Caki2 (cell line): ENCODE results near the gene LRP2BP. TPM values are rescaled to one million over a fixed set of nuclear protein-coding genes. Genes with fewer than 3 reads are reported as not detected.
"Not testable (repeated sequence)": the region's sequence is repeated elsewhere in the genome, so short reads cannot be mapped to it uniquely, and the experiment has no call there.

Experiments
- DNase-seq: peaks from one replicate; pipeline ENCODE4 v3.0.0-alpha.2; 2015; ENCODE audit warnings: low read depth
- in situ Hi-C: cut with HindIII; loops from 2 replicates; pipeline ENCODE4 v1.10.0; 2016; ENCODE audit warnings: low sequenced_read_pairs, low pct_unique_long_range_greater_than_20kb, mixed read lengths
- total RNA-seq: library from RNA; depleted of rRNA; stranded (reverse); fragments of >200 nt; shearing (Covaris generic); gene quantifications from 2 replicates; pipeline ENCODE4 v1.2.3, GENCODE V29; 2014; ENCODE audit warnings: low replicate concordance

LRP2BP gene
- total RNA-seq, 1 experiment from 2014 or later, result not detected

DNA sequence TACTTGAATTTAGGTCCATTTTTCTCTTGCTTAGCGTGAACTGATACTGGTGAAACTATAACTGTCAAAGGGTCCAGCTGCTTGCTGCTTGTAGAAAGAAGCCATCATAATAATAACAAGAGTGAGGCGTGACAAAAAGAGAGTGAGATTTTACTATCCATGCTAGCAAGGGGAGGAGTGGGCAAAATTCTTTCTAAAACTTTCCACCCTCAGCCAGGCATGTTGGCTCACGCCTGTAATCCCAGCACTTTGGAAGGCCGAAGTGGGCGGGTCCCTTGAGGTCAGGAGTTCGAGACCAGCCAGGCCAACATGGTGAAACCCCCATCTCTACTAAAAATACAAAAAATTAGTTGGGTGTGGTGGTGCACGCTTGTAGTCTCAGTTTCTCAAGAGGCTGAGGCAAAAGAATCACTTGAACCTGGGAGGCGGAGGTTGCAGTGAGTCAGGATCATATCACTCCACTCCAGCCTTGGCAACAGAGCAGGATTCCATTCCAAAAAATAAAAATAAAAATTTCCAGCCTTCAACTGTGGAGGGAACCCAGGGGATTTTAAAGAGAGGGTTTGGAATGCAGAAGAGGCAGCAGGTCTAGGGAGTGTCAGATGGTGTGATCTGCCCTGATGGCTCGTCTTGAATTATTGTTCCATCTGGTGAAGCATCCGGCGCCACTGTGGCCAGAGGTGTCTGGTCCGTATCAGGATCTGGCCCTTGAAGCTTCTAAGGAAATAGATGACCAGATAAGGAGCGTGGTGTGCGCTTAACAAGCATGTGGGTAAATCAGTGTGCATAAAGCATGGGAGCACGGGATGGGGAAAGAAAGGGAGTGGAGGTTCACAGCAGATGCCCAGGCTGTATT, 51.8 kb downstream of the LRP2BP start:
- in situ Hi-C loops, result no loop called here
- DNase-seq, result no peak

GRCh38 chr4:185341841-185342240, 53.9 kb downstream of the LRP2BP start:
- DNase-seq, result no peak
- in situ Hi-C loops, result no loop called here

GRCh38 chr4:185341377-185341776, 54.3 kb downstream of the LRP2BP start:
- DNase-seq, result no peak
- in situ Hi-C loops, result no loop called here

DNA sequence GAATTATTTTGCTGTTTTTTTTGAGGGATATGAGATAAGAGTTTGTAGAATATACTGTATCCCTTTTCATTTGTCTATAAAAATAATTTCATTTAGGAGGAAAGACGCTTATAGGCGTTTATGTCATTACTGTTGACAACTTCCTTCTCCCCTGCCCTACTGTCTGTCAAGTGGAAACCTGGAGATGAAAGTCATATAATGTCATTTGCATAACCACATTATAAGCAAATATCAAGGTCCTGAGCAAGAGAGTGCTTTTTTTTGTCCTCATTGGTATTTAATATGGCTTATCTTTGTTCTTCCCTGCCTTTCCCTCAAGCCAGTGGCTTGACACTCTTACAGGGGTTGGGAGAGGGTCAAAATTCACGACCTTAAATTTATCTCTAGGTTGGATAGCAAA, 55.8 kb downstream of the LRP2BP start:
- in situ Hi-C loops, result no loop called here
- no peak for DNase-seq

DNA sequence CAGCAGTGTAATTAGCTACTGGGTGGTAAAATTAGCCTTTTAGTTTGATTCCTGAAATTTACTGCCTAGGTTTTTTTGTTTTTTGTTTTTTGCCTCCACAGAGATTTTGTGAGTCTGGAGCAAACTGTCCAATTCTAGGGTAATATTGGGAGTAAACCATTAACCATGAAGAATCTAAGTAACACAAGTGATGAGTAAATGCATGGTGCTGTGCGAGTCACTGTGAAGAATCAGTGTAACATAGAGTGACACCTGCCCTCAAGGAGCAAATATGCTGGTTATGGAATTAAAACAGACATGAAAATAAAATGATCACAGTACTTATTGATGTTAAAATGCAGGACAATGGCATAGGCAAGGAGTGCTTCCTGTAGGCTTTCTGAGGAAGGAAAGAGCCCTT, 60.1 kb downstream of the LRP2BP start:
- DNase-seq, result peak; percentile 12
- in situ Hi-C loops, result no loop called here

DNA sequence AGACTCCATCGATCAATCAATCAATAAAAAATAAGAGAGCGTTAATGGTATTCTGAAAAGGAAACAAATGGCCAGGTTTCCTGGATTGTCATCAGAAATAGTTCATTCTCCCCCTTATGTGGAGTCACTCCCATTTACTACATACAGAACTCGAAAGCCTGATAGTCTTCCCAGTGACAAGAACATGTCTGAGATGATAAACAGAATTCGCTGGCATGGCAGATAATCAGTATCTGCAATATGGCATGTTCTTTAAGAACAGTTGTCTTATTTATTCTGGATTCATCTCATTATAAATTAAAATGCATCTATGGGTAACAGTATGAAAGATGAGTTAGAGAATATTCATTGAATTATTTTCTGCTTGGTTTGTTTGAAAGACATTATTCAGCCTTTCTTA, 61.4 kb downstream of the LRP2BP start:
- DNase-seq, result no peak
- in situ Hi-C loops, result no loop called here

DNA sequence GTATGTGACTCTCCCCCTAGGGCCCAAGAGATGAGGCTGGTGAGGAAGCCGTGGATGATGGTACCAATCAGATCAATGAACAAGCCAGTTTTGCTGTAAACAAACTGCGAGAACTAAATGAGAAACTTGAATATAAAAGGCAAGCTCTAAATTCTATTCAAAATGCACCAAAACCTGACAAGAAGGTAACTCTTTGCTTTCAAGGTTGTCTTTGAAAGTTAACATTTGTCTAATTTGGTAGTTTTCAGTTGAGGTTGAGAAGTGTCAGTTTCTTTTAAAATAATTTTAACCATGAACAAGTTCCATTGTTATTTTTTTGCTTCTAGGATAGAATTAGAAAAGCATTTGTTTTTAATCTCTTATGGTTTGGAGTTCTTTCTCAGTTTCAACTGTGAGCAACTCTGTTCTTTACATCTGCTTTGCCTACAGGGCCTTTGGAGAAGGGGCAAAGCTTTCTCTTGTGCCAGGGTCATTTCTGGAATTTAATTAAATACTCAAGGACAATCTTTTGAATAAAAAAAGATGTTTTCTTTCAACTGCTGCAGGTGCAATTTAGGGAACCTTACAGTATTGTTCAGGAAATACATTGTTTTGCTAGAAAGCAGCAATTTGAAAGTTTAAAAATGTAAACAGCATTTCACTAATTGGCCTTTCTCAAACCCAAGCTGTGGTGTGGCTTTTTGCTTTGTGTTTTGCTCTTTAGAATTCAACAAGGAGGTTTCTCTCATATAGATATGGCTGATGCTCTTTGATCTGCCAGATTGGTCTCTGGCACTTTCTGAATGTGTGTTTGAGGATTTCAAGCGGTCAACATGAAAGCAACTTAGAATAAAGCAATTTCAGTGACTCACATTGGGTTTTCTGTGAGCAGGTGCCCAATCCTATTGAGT, 62.9 kb downstream of the LRP2BP start:
- in situ Hi-C loops, result no loop called here
- DNase-seq, result no peak

GRCh38 chr4:185329879-185330510, 65.7 kb downstream of the LRP2BP start:
- DNase-seq, result not testable (repeated sequence)

DNA sequence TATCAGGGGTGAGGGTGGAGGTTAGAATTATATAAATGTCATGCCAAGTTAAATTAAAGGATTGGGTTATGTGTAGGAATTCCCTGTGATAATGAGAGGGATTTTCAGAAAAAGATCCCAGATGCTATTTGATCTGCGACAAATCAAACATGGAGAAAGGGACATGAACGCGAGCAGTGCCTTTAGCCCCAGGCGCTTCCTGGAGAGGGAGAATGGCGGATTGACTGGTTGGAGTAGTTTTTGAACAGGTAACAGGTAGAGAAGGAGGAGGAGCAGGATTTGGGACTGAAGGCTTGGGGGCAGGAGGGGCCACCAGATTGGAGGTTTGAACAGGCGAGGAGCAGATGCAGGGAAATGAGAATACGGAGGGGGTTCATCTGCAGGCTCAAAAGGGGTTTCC, 67.1 kb downstream of the LRP2BP start:
- in situ Hi-C loops, result no loop called here
- DNase-seq, result no peak

More at GRCh38 chr4:185329879-185330510, 65.7 kb downstream of the LRP2BP start:
- in situ Hi-C loops, result not testable (repeated sequence)

DNA sequence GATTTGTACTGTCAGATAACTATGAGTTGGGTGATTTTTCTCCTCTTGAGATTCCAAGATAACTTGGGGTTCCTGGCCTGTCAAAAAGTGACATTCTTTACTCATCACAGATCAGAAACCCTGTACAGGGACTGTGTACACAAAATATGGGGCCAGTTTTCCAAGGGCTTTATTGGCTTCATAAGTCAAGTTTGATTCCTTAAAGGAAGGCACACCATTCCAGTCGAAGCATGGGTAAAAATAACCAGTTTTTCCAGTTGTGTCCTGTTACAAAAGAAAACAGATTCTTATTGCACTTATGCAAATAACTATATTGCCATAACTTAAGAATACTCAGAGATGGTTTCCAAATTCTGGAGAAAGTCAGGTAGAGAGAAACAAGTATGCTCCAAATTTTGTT, 70.0 kb downstream of the LRP2BP start:
- DNase-seq, in situ Hi-C loops: not testable (repeated sequence)

- DNase-seq, in situ Hi-C loops: not testable (repeated sequence)
These were observed 71.4 kb downstream of the LRP2BP start for GRCh38 chr4:185324361-185324760.

DNA sequence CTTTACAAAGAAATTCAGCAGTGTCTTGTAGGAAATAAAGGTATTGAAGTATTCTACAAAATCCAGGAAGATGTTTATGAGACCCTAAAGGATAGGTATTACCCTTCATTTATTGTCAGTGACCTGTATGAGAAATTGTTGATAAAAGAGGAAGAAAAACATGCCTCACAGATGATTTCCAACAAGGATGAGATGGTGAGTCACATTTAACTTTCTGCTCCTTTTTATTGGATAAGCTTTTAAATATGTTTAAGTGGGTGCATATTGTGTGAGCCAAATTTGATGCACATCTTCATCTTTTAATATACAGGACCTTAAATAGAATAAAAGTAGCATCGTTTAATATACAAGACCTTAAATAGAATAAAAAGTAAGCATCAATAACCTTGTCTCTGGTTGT, 72.1 kb downstream of the LRP2BP start:
- in situ Hi-C loops, result no loop called here
- DNase-seq, result no peak

- no peak for DNase-seq
- in situ Hi-C loops, result no loop called here
These were observed 72.9 kb downstream of the LRP2BP start for GRCh38 chr4:185322803-185323202.

DNA sequence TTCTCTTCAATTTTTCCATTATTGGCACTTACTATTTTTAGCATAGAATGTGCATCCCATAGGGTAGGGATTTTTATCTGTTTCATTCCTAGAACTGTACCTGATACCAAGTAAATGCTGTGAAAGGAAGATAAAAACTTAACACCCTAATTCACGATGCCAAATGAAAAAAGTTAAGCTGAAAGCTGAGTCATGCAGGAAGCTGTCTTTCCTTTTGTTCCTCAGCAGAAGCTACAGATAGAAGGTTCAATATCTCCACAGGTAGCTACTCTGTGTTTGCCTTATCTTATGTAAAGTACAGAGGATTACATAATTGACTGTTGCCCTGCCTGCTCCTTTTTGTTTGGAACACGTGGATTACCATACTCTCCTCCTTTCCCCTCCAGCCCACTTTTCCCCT, 77.0 kb downstream of the LRP2BP start:
- DNase-seq, result no peak
- in situ Hi-C loops, result no loop called here

DNA sequence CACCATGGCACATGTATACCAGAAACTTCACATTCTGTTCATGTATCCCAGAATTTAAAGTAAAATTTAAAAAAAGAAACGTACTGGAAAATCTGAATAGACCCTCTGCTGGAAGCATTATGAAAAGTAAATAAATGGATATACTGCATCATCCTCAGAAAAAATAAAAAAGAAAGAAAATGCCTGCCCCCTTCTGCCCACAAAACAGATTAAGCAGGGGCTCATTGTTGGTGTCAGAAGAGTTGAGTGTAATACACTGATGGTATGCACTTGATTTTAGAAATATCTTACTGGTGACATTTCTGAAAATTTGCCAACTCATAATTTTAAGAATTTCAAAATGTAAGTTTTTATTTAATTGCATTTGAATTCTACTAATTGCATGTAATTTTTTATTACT, 77.8 kb downstream of the LRP2BP start:
- in situ Hi-C loops, result no loop called here
- no peak for DNase-seq

DNA sequence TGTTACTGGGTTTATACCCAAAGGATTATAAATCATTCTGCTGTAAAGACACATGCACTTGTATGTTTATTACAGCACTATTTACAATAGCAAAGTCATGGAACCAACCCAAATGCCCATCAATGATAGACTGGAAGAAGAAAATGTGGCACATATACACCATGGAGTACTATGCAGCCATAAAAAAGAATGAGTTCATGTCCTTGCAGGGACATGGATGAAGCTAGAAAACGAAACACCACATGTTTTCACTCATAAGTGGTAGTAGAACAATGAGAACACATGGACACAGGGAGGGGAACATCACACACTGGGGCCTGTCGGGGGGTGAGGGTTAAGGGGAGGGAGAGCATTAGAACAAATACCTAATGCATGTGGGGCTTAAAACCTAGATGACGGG, 78.3 kb downstream of the LRP2BP start:
- in situ Hi-C loops, DNase-seq: not testable (repeated sequence)
